PC-9 (cell line): ENCODE measurements around the gene GAL. TPM values are rescaled to one million over a fixed set of nuclear protein-coding genes. Genes with fewer than 3 reads are reported as not detected.

Experiments
- BruUV-seq: library from RNA; stranded (reverse); fragments of 400-500 nt; replicated peaks from 2 replicates; lab custom pipeline; 2021; lab: Mats Ljungman, UMichigan
- CTCF ChIA-PET: fragments of 300-600 bp; sonication (Branson Sonifier 250); formaldehyde crosslinking; loops from one replicate; lab custom pipeline; 2022; ENCODE audit warnings: antibody characterized with exemption; lab: Charles Lee
- POLR2A ChIA-PET: fragments of 300-600 bp; sonication (Branson Sonifier 250); formaldehyde crosslinking; loops from one replicate; lab custom pipeline; 2022; ENCODE audit warnings: antibody characterized with exemption; ENCODE audit not compliant: unreplicated experiment; lab: Charles Lee
- DNase-seq, 2 experiments: peaks; one replicate each; pipeline versions ENCODE4 v3.0.0 to v3.0.0-alpha.2; 2015 to 2022; ENCODE audit warnings: mixed read lengths in 1 of 2
- H2AFZ ChIP-seq: fragments of 200-600 bp; sonication (generic); 2 replicates; pipeline ENCODE4 v1.8.1; 2017; ENCODE audit warnings: antibody characterized with exemption
- H3F3A ChIP-seq: fragments of 200-600 bp; sonication (generic); 2 replicates; pipeline ENCODE4 v1.8.1; 2017; ENCODE audit warnings: antibody characterized with exemption, mild to moderate bottlenecking, low read depth; ENCODE audit not compliant: insufficient read depth
- H3K27ac ChIP-seq: fragments of 200-600 bp; sonication (generic); 2 replicates; pipeline ENCODE4 v1.6.1; 2016; ENCODE audit warnings: mixed run types
- H3K27me3 ChIP-seq: fragments of 200-600 bp; sonication (generic); 2 replicates; pipeline ENCODE4 v1.6.1; 2016; ENCODE audit warnings: low read depth, mixed run types; ENCODE audit not compliant: insufficient read depth
- H3K36me3 ChIP-seq: fragments of 200-600 bp; sonication (generic); 2 replicates; pipeline ENCODE4 v1.6.1; 2016; ENCODE audit warnings: low read depth, mixed run types
- H3K4me1 ChIP-seq: fragments of 200-600 bp; sonication (generic); replicated peaks from 2 replicates; pipeline ENCODE4 v1.6.1; 2016; ENCODE audit warnings: mixed run types; ENCODE audit not compliant: insufficient read depth
- H3K4me2 ChIP-seq: fragments of 200-600 bp; sonication (generic); 2 replicates; pipeline ENCODE4 v1.6.1; 2017; ENCODE audit warnings: mixed run types
- H3K4me3 ChIP-seq: fragments of 200-600 bp; sonication (generic); 2 replicates; pipeline ENCODE4 v1.6.1; 2016; ENCODE audit warnings: mixed run types
- H3K79me2 ChIP-seq: fragments of 200-600 bp; sonication (generic); 2 replicates; pipeline ENCODE4 v1.6.1; 2017; ENCODE audit warnings: low read depth, mixed run types
- H3K9me2 ChIP-seq: fragments of 200-600 bp; sonication (generic); 2 replicates; pipeline ENCODE4 v1.8.1; 2017; ENCODE audit warnings: mild to moderate bottlenecking; ENCODE audit not compliant: insufficient read depth
- H3K9me3 ChIP-seq: fragments of 200-600 bp; sonication (generic); 2 replicates; pipeline ENCODE4 v1.8.1; 2016; ENCODE audit warnings: low read depth; ENCODE audit not compliant: insufficient read depth
- H4K20me1 ChIP-seq: fragments of 200-600 bp; sonication (generic); 2 replicates; pipeline ENCODE4 v1.8.1; 2017; ENCODE audit not compliant: insufficient read depth
- EZH2 ChIP-seq: fragments of 200-600 bp; sonication (generic); IDR thresholded peaks from 2 replicates; pipeline ENCODE4 v1.8.0; 2017; ENCODE audit warnings: antibody characterized with exemption, low read depth
- intact Hi-C: fragments of 100-400 bp; cut with micrococcal nuclease; formaldehyde crosslinking; loops from one replicate; pipeline ENCODE4 v1.10.0; 2022; ENCODE audit not compliant: unreplicated experiment
- total RNA-seq: library from RNA; stranded (reverse); gene quantifications from 2 replicates; pipeline ENCODE4 v1.2.3, GENCODE V29; 2021
- TF ChIP-seq, protein P1 (sequence below): fragments of 200-600 bp; sonication (generic); conservative IDR thresholded peaks from 2 replicates; pipeline ENCODE4 v1.6.1; 2017; ENCODE audit warnings: mixed run types, antibody characterized with exemption, mild to moderate bottlenecking, moderate library complexity

The GAL gene
- total RNA-seq, 1 experiment from 2014 or later = 12.8 TPM

- Histone ChIP-seq H3K9me3 (no peaks in the 10 kb centered on the region), H3K27me3 (peaks cover 39% of the 10 kb centered on the region), H2AFZ (no peak overlapping the region), H3K4me1 (no peaks in the 10 kb centered on the region), H4K20me1 (no peaks in the 10 kb centered on the region), H3K4me3 (no peak overlapping the region), H3K27ac (no peak overlapping the region), H3K36me3 (no peaks in the 10 kb centered on the region), H3K9me2 (no peaks in the 10 kb centered on the region), H3F3A (0 out of 2 replicates have a peak, but pooled peaks cover 8% of the 10 kb centered on the region), H3K4me2 (no peak overlapping the region), H3K79me2 (no peaks in the 10 kb centered on the region)
- TF ChIP-seq, protein P1, sequence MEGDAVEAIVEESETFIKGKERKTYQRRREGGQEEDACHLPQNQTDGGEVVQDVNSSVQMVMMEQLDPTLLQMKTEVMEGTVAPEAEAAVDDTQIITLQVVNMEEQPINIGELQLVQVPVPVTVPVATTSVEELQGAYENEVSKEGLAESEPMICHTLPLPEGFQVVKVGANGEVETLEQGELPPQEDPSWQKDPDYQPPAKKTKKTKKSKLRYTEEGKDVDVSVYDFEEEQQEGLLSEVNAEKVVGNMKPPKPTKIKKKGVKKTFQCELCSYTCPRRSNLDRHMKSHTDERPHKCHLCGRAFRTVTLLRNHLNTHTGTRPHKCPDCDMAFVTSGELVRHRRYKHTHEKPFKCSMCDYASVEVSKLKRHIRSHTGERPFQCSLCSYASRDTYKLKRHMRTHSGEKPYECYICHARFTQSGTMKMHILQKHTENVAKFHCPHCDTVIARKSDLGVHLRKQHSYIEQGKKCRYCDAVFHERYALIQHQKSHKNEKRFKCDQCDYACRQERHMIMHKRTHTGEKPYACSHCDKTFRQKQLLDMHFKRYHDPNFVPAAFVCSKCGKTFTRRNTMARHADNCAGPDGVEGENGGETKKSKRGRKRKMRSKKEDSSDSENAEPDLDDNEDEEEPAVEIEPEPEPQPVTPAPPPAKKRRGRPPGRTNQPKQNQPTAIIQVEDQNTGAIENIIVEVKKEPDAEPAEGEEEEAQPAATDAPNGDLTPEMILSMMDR = no peak
- TF ChIP-seq EZH2 = no peak
- DNase-seq = peak in 1 of 2 experiments; percentile 20
- no TSS peak for BruUV-seq
- ChIA-PET POLR2A (no interaction called here), CTCF (no interaction called here)
- intact Hi-C loops = no loop called here
Observed at GRCh38 chr11:68667511-68668500, 16.5 kb upstream of the GAL start.

GRCh38 chr11:68669301-68670090, 14.8 kb upstream of the GAL start:
- ChIA-PET POLR2A (no interaction called here), CTCF (no interaction called here)
- no peak overlapping the region for H3K27ac ChIP-seq
- H3K36me3 ChIP-seq = no peaks in the 10 kb centered on the region
- no TSS peak for BruUV-seq
- no peaks in the 10 kb centered on the region for H3K4me1 ChIP-seq
- H3F3A ChIP-seq = 0 out of 2 replicates have a peak, but pooled peaks cover 8% of the 10 kb centered on the region
- intact Hi-C loops = no loop called here
- no peak for DNase-seq
- TF ChIP-seq, protein P1 = no peak
- TF ChIP-seq EZH2 = no peak
- no peak overlapping the region for H3K4me2 ChIP-seq
- no peak overlapping the region for H2AFZ ChIP-seq
- no peaks in the 10 kb centered on the region for H3K9me2 ChIP-seq
- H3K9me3 ChIP-seq = no peaks in the 10 kb centered on the region
- H3K4me3 ChIP-seq = no peak overlapping the region
- peaks cover 22% of the 10 kb centered on the region for H3K27me3 ChIP-seq
- no peaks in the 10 kb centered on the region for H3K79me2 ChIP-seq
- no peaks in the 10 kb centered on the region for H4K20me1 ChIP-seq

DNA sequence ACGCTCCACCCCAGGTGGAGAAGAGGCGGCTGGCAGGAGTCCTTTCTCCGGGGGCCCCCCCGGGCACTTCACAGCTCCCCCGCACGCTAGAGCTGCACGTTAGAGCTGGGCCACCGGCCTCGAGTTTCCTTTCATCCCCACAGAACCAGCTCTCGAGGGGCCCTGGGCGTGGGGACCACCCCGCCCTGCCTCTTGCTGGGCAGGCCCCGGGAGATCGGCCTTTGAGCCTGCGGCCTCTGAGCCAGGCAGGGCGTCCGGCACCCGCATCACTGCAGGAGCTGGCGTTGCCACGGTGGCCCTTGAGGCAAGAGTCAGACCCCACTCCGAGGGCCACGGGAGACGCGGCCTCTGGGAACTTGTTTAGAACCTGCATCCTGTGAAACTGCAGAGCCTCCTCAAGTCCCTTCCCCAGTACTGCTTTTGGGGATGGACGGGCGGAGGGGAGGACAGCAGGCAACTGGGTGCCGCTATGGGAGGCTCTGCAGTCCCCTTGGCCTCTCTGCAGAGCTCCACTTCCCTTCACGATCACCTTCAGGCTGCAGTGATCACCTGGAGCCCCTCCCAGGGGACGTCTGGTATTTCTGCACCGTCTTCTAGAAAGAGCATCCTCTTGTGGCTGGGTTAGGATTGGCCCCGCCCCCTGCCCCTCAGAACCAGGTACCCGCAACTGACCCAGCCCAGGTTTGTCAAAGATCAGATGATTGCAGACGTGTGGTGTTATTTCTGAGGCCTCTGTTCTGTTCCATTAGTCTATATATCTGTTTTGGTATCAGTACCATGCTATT, 13.9 kb upstream of the GAL start:
- H3F3A ChIP-seq = 0 out of 2 replicates have a peak, but pooled peaks cover 8% of the 10 kb centered on the region
- H2AFZ ChIP-seq = no peak overlapping the region
- H3K36me3 ChIP-seq = no peaks in the 10 kb centered on the region
- intact Hi-C loops = no loop called here
- no peaks in the 10 kb centered on the region for H3K9me2 ChIP-seq
- no peaks in the 10 kb centered on the region for H3K79me2 ChIP-seq
- no TSS peak for BruUV-seq
- H4K20me1 ChIP-seq = no peaks in the 10 kb centered on the region
- H3K4me1 ChIP-seq = no peaks in the 10 kb centered on the region
- peaks cover 13% of the 10 kb centered on the region for H3K27me3 ChIP-seq
- H3K27ac ChIP-seq = no peak overlapping the region
- TF ChIP-seq EZH2 = no peak
- TF ChIP-seq, protein P1 = no peak
- DNase-seq = peak in 1 of 2 experiments; percentile 17
- no peak overlapping the region for H3K4me3 ChIP-seq
- CTCF ChIA-PET = no interaction called here
- POLR2A ChIA-PET = no interaction called here
- H3K4me2 ChIP-seq = no peak overlapping the region
- H3K9me3 ChIP-seq = no peaks in the 10 kb centered on the region
